Measurements from ENCODE around the gene NOS2. TPM values are rescaled to one million over a fixed set of nuclear protein-coding genes. Genes with fewer than 3 reads are reported as not detected.
"Not testable (repeated sequence)": the region's sequence is repeated elsewhere in the genome, so short reads cannot be mapped to it uniquely, and the experiment has no call there.

NOS2 gene
- total and polyA plus RNA-seq, 2 experiments from 2014 or later: 6.7 to 7.9 TPM

GRCh38 chr17:27764589-27764988 is 35.7 kb downstream of the NOS2 start:
- Histone ChIP-seq H2AFZ (no peak overlapping the region), H3K9me3 (ENCODE audit: low read depth) (no peaks in the 10 kb centered on the region), H3K9me2 (replicated peaks; ENCODE audit: insufficient read depth) (no peaks in the 10 kb centered on the region), H3K4me1 (ENCODE audit: insufficient read depth) (no peaks in the 10 kb centered on the region), H3K36me3 (replicated peaks; ENCODE audit: insufficient read depth, low read depth) (no peaks in the 10 kb centered on the region), H3K79me2 (no peaks in the 10 kb centered on the region), H3K27ac (no peak overlapping the region), H3K4me2 (no peak overlapping the region), H3K4me3 (no peak overlapping the region), H3K27me3 (no peaks in the 10 kb centered on the region), H4K20me1 (ENCODE audit: insufficient read depth, poor library complexity, severe bottlenecking) (no peaks in the 10 kb centered on the region)
- 88% methylated on average over 4 of the region's 4 CpGs for WGBS (ENCODE audit: low lambda C conversion rate, missing lambda C conversion rate)
- no peak for DNase-seq (ENCODE audit: low spot score)
- TF ChIP-seq EZH2 (IDR thresholded peaks at IDR 0.05; ENCODE audit: borderline replicate concordance) (no peak), EZH2phosphoT487 (IDR thresholded peaks at IDR 0.05; ENCODE audit: low read depth, severe bottlenecking, unreplicated experiment) (no peak), CTCF (IDR thresholded peaks at IDR 0.05; ENCODE audit: poor library complexity) (no peak)

GRCh38 chr17:27762527-27763305 is 37.6 kb downstream of the NOS2 start:
- Histone ChIP-seq H3K9me2 (replicated peaks; ENCODE audit: insufficient read depth) (no peaks in the 10 kb centered on the region), H3K27me3 (no peaks in the 10 kb centered on the region), H3K4me3 (no peak overlapping the region), H3K4me1 (ENCODE audit: insufficient read depth) (no peaks in the 10 kb centered on the region), H2AFZ (no peak overlapping the region), H3K27ac (no peak overlapping the region), H3K79me2 (no peaks in the 10 kb centered on the region), H4K20me1 (ENCODE audit: insufficient read depth, poor library complexity, severe bottlenecking) (no peaks in the 10 kb centered on the region), H3K36me3 (replicated peaks; ENCODE audit: insufficient read depth, low read depth) (no peaks in the 10 kb centered on the region), H3K9me3 (ENCODE audit: low read depth) (no peaks in the 10 kb centered on the region), H3K4me2 (no peak overlapping the region)
- no peak for TF ChIP-seq CTCF (IDR thresholded peaks at IDR 0.05; ENCODE audit: poor library complexity)
- no peak for TF ChIP-seq EZH2phosphoT487 (IDR thresholded peaks at IDR 0.05; ENCODE audit: low read depth, severe bottlenecking, unreplicated experiment)
- no peak for TF ChIP-seq EZH2 (IDR thresholded peaks at IDR 0.05; ENCODE audit: borderline replicate concordance)
- 81% methylated on average over 12 of the region's 12 CpGs for WGBS (ENCODE audit: low lambda C conversion rate, missing lambda C conversion rate)
- peak; percentile 48 for DNase-seq (ENCODE audit: low spot score)

- H3K4me1 ChIP-seq (ENCODE audit: insufficient read depth); DNase-seq (ENCODE audit: low spot score); H2AFZ ChIP-seq; H3K27ac ChIP-seq; H4K20me1 ChIP-seq (ENCODE audit: insufficient read depth, poor library complexity, severe bottlenecking); H3K79me2 ChIP-seq; H3K4me2 ChIP-seq; H3K27me3 ChIP-seq; H3K9me2 ChIP-seq (replicated peaks; ENCODE audit: insufficient read depth); H3K4me3 ChIP-seq; H3K9me3 ChIP-seq (ENCODE audit: low read depth); H3K36me3 ChIP-seq (replicated peaks; ENCODE audit: insufficient read depth, low read depth): not testable (repeated sequence)
- WGBS (ENCODE audit: low lambda C conversion rate, missing lambda C conversion rate): 92% methylated on average over 10 of the region's 15 CpGs
These were observed 39.4 kb downstream of the NOS2 start for GRCh38 chr17:27760931-27761330.

GRCh38 chr17:27760069-27760885 is 40.1 kb downstream of the NOS2 start:
- Histone ChIP-seq H3K4me2 (no peak overlapping the region), H3K4me3 (no peak overlapping the region), H2AFZ (no peak overlapping the region), H3K36me3 (replicated peaks; ENCODE audit: insufficient read depth, low read depth) (no peaks in the 10 kb centered on the region), H3K4me1 (ENCODE audit: insufficient read depth) (no peaks in the 10 kb centered on the region), H4K20me1 (ENCODE audit: insufficient read depth, poor library complexity, severe bottlenecking) (no peaks in the 10 kb centered on the region), H3K9me2 (replicated peaks; ENCODE audit: insufficient read depth) (no peaks in the 10 kb centered on the region), H3K27ac (no peak overlapping the region), H3K9me3 (ENCODE audit: low read depth) (no peaks in the 10 kb centered on the region), H3K79me2 (no peaks in the 10 kb centered on the region), H3K27me3 (no peaks in the 10 kb centered on the region)
- peak; percentile 66 for DNase-seq (ENCODE audit: low spot score)
- peak; percentile 82 for TF ChIP-seq CTCF (IDR thresholded peaks at IDR 0.05; ENCODE audit: poor library complexity)
- TF ChIP-seq EZH2phosphoT487 (IDR thresholded peaks at IDR 0.05; ENCODE audit: low read depth, severe bottlenecking, unreplicated experiment): no peak
- no peak for TF ChIP-seq EZH2 (IDR thresholded peaks at IDR 0.05; ENCODE audit: borderline replicate concordance)
- WGBS (ENCODE audit: low lambda C conversion rate, missing lambda C conversion rate): 55% methylated on average over 27 of the region's 28 CpGs

Measured in hepatocyte (in vitro differentiated cells).